Tibial nerve (tissue), 3 donors: ENCODE measurements around the gene JAKMIP2.

ENCODE experiments used
- POLR2A ChIP-seq, 2 donors: fragments of 450-650 bp; IDR thresholded peaks; one replicate each; pipeline ENCODE4 v1.6.1; 2017; ENCODE audit warnings: antibody characterized with exemption in 2 of 2, mild to moderate bottlenecking in 2 of 2, moderate library complexity in 2 of 2
- TF ChIP-seq, protein P1 (sequence below), 5 experiments: fragments of 200-600 bp in 3 of 5; fragments of 450-650 bp in 2 of 5; sonication (generic) in 3 of 5; IDR thresholded peaks; one replicate each; pipeline ENCODE4 v1.5.1; 2016 to 2019; ENCODE audit warnings: antibody characterized with exemption in 5 of 5, mild to moderate bottlenecking in 3 of 5, moderate library complexity in 2 of 5

DNA sequence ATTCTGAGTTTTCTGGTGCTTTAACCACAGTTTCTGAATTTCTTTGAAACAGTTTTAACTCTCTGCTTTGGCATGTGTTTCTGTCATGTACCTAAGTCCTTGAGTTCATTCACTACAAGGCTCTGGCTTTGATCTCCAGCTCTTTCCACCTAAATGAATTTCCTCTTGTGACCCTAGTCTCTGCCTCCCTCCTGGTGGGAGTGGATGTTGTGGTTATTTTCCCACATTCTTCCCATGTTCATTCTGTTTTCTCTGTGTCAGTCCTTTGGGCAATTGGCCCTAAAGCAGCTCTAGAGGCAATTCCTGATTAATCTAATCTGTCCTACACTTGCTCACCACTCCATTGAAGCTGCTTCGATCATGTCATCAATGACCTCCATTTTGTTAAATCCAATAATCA, 244.3 kb downstream of the JAKMIP2 start:
- TF ChIP-seq, protein P1, sequence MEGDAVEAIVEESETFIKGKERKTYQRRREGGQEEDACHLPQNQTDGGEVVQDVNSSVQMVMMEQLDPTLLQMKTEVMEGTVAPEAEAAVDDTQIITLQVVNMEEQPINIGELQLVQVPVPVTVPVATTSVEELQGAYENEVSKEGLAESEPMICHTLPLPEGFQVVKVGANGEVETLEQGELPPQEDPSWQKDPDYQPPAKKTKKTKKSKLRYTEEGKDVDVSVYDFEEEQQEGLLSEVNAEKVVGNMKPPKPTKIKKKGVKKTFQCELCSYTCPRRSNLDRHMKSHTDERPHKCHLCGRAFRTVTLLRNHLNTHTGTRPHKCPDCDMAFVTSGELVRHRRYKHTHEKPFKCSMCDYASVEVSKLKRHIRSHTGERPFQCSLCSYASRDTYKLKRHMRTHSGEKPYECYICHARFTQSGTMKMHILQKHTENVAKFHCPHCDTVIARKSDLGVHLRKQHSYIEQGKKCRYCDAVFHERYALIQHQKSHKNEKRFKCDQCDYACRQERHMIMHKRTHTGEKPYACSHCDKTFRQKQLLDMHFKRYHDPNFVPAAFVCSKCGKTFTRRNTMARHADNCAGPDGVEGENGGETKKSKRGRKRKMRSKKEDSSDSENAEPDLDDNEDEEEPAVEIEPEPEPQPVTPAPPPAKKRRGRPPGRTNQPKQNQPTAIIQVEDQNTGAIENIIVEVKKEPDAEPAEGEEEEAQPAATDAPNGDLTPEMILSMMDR (IDR thresholded peaks at IDR 0.05), result no peak
- TF ChIP-seq POLR2A (IDR thresholded peaks at IDR 0.05), result no peak
